ENCODE data around the gene DCP1B.

DNA sequence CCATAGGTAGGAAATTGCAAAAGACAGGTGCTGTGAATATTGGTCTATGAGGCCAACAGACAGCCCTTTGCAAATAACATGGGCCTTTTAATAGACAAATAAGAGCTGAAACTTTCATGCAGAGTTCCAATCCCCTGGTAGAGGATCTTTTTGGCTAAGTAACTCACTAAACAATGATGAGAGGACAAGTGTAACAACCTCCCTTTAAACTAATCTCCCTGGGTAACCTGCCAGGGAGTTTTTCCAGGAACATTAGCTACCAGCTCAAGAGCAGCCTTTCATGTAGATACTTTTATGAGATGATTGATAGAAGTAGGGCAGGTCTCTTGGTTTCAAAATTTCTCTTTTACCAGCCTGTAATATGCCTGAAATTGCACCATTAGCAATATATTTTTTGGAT lies 34.8 kb upstream of the DCP1B start:
- TF ChIP-seq, protein P1, sequence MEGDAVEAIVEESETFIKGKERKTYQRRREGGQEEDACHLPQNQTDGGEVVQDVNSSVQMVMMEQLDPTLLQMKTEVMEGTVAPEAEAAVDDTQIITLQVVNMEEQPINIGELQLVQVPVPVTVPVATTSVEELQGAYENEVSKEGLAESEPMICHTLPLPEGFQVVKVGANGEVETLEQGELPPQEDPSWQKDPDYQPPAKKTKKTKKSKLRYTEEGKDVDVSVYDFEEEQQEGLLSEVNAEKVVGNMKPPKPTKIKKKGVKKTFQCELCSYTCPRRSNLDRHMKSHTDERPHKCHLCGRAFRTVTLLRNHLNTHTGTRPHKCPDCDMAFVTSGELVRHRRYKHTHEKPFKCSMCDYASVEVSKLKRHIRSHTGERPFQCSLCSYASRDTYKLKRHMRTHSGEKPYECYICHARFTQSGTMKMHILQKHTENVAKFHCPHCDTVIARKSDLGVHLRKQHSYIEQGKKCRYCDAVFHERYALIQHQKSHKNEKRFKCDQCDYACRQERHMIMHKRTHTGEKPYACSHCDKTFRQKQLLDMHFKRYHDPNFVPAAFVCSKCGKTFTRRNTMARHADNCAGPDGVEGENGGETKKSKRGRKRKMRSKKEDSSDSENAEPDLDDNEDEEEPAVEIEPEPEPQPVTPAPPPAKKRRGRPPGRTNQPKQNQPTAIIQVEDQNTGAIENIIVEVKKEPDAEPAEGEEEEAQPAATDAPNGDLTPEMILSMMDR (IDR thresholded peaks at IDR 0.05 in 8 of 11, conservative IDR thresholded peaks at IDR 0.05 in 3 of 11): no peak
- TF ChIP-seq POLR2A (IDR thresholded peaks at IDR 0.05): no peak
